Loucy (cell line): ENCODE data around the gene FXYD3.
A peak's percentile ranks its signal among the peaks of the same experiment; 100 is the strongest.

Experiments
- H2AFZ ChIP-seq: fragments of 200-600 bp; sonication (generic); 2 replicates; pipeline ENCODE4 v1.6.0; 2016; ENCODE audit warnings: antibody characterized with exemption, mild to moderate bottlenecking, low read length, moderate library complexity
- H3F3A ChIP-seq: fragments of 200-600 bp; 2 replicates; pipeline ENCODE4 v1.6.0; 2016; ENCODE audit warnings: antibody characterized with exemption, low read depth, mild to moderate bottlenecking
- H3K27me3 ChIP-seq: fragments of 200-600 bp; sonication (generic); 2 replicates; pipeline ENCODE4 v1.6.1; 2014; ENCODE audit warnings: low read length, mild to moderate bottlenecking; ENCODE audit not compliant: insufficient read depth, poor library complexity, severe bottlenecking
- H3K36me3 ChIP-seq: fragments of 200-600 bp; sonication (generic); 2 replicates; pipeline ENCODE4 v1.6.1; 2016; ENCODE audit warnings: low read length; ENCODE audit not compliant: insufficient read depth
- H3K4me1 ChIP-seq: fragments of 200-600 bp; sonication (generic); 2 replicates; pipeline ENCODE4 v1.5.1; 2014; ENCODE audit warnings: low read length, mild to moderate bottlenecking; ENCODE audit not compliant: insufficient read depth, poor library complexity, severe bottlenecking
- H3K4me2 ChIP-seq: fragments of 200-600 bp; sonication (generic); 2 replicates; pipeline ENCODE4 v1.6.0; 2014; ENCODE audit warnings: antibody characterized with exemption, low read length, low read depth, mild to moderate bottlenecking; ENCODE audit not compliant: poor library complexity, severe bottlenecking
- H3K4me3 ChIP-seq: fragments of 200-600 bp; sonication (generic); 2 replicates; pipeline ENCODE4 v1.5.1; 2014; ENCODE audit warnings: low read length, mild to moderate bottlenecking, mixed read lengths; ENCODE audit not compliant: poor library complexity, severe bottlenecking
- H3K79me2 ChIP-seq: fragments of 200-600 bp; sonication (generic); 2 replicates; pipeline ENCODE4 v1.6.1; 2014; ENCODE audit warnings: low read length; ENCODE audit not compliant: insufficient read depth
- H3K9ac ChIP-seq: fragments of 200-600 bp; sonication (generic); 2 replicates; pipeline ENCODE4 v1.6.0; 2014; ENCODE audit warnings: mild to moderate bottlenecking, low read depth, low read length, moderate library complexity; ENCODE audit not compliant: poor library complexity, severe bottlenecking
- H3K9me2 ChIP-seq: fragments of 200-600 bp; sonication (generic); replicated peaks from 2 replicates; pipeline ENCODE4 v1.6.1; 2016; ENCODE audit warnings: low read depth, low read length, mixed read lengths
- H3K9me3 ChIP-seq: fragments of 200-600 bp; sonication (generic); 2 replicates; pipeline ENCODE4 v1.6.1; 2014; ENCODE audit warnings: mild to moderate bottlenecking, antibody characterized with exemption, low read length, low read depth; ENCODE audit not compliant: insufficient read depth
- H4K20me1 ChIP-seq: fragments of 200-600 bp; sonication (generic); 2 replicates; pipeline ENCODE4 v1.6.0; 2014; ENCODE audit warnings: antibody characterized with exemption, low read length, mild to moderate bottlenecking; ENCODE audit not compliant: insufficient read depth, poor library complexity, severe bottlenecking
- CTCF ChIP-seq: fragments of 200-600 bp; sonication (generic); conservative IDR thresholded peaks from 2 replicates; pipeline ENCODE4 v1.5.1; 2014; ENCODE audit warnings: mild to moderate bottlenecking, antibody characterized with exemption, low read length
- EZH2phosphoT487 ChIP-seq: fragments of 200-600 bp; IDR thresholded peaks from 2 replicates; pipeline ENCODE4 v1.6.1; 2018; ENCODE audit warnings: antibody characterized with exemption, mild to moderate bottlenecking, moderate library complexity, borderline replicate concordance

FXYD3 gene

DNA sequence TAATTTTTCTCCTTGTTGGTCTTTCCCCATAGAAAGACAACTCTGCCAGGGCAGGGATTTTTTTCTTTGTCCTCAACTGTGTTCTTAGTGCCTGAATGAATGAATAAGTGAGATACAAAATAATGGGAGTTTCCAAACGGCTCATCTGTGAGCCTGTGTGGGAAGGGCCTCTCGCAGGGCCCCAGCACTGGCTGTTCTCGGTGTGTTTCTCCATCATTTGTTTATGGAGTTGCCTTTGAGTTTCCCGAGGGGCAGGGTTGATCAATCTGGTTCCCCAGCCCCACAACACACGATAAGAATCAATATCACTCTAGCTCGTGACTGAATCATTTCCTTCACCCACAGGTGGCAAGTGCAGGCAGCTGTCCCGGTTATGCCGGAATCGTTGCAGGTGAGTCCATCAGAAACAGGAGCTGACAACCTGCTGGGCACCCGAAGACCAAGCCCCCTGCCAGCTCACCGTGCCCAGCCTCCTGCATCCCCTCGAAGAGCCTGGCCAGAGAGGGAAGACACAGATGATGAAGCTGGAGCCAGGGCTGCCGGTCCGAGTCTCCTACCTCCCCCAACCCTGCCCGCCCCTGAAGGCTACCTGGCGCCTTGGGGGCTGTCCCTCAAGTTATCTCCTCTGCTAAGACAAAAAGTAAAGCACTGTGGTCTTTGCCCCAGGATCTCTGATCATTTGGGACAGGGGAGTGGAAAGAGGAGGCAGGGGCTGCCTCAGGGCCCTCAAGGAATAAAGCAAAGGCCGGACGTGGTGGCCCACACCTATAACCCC is 53.8 kb downstream of the FXYD3 start:
- H3K9ac ChIP-seq: no peak overlapping the region
- peaks cover 7% of the 10 kb centered on the region; the same call in 1 of the 2 replicates for H3K9me3 ChIP-seq
- peaks cover 9% of the 10 kb centered on the region; the same call in 1 of the 2 replicates for H3F3A ChIP-seq
- H3K9me2 ChIP-seq: no peaks in the 10 kb centered on the region
- TF ChIP-seq CTCF (no peak), EZH2phosphoT487 (no peak)
- no peaks in the 10 kb centered on the region for H3K27me3 ChIP-seq
- H3K4me2 ChIP-seq: no peak overlapping the region
- H2AFZ ChIP-seq: no peak overlapping the region
- peaks cover 37% of the 10 kb centered on the region for H3K4me1 ChIP-seq
- no peak overlapping the region for H3K4me3 ChIP-seq
- no peaks in the 10 kb centered on the region for H4K20me1 ChIP-seq
- H3K36me3 ChIP-seq: peaks cover 46% of the 10 kb centered on the region
- no peaks in the 10 kb centered on the region for H3K79me2 ChIP-seq

DNA sequence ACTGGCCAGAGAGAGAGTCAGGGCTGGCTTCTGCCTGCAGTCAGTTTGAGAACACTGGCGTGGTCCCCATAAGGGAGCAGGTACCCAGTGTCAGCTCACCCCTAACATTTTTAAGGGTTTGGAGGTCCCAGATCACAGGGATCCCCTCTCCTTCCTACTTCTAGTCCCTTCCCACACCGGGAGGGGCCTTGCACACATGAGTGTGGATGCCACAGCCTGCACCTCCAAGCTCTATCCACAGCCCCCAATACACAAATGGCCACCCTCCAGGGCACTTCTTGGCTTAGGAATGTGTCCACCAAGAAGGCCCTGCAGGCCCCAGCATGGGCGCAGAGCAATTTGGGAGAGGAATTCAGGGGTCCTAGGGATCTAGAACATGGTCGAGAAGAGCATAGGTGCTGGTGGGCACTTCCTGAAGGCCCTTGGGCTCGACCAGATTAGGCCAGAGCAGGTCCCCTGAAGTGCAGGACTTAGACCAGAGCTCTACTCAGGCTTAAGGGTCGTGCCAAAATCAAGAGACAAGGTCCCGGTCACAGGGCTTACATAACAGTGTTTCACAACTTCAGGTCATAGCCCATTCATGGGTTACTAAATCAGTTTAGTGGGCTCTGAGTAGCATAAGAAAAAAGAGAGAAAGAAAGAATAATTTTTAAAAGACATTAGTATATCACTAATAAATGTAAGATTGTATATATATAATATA is 54.9 kb downstream of the FXYD3 start:
- peaks cover 37% of the 10 kb centered on the region for H3K4me1 ChIP-seq
- TF ChIP-seq CTCF: no peak
- no peak for TF ChIP-seq EZH2phosphoT487

DNA sequence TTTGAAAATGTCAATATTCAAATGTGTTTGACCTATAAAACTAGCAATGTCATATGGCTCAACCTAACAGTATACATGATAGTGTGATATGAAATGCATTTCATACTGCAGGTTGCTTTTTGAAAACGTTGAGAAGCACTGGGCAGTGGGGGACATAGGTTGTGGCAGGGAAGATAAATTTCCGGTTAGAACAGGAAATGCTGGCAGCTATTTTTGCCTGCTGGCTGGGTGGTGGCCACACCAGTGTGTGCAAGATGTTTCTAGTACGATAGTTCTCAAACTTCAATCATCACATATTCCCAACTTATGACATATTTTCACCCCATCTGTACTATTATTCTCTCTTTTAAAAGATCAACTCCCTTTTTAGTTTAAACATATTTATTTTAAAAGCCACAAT is 56.1 kb downstream of the FXYD3 start:
- peak overlapping the region; percentile 51 for H3K9ac ChIP-seq
- no peaks in the 10 kb centered on the region for H4K20me1 ChIP-seq
- H3K4me1 ChIP-seq: peaks cover 29% of the 10 kb centered on the region
- H3K79me2 ChIP-seq: no peaks in the 10 kb centered on the region
- H3K4me3 ChIP-seq: peak overlapping the region; percentile 40
- H3K9me2 ChIP-seq: no peaks in the 10 kb centered on the region
- H3K27me3 ChIP-seq: no peaks in the 10 kb centered on the region
- no peaks in the 10 kb centered on the region for H3K9me3 ChIP-seq
- H3K4me2 ChIP-seq: peak overlapping the region; percentile 61
- H3F3A ChIP-seq: peaks cover 8% of the 10 kb centered on the region; the same call in 1 of the 2 replicates
- TF ChIP-seq EZH2phosphoT487 (no peak), CTCF (no peak)
- no peak overlapping the region for H2AFZ ChIP-seq
- peaks cover 23% of the 10 kb centered on the region; the same call in 1 of the 2 replicates for H3K36me3 ChIP-seq

More for the DNA sequence above, 54.9 kb downstream of the FXYD3 start:
- H3K27me3 ChIP-seq: no peaks in the 10 kb centered on the region
- H3K79me2 ChIP-seq: no peaks in the 10 kb centered on the region
- H4K20me1 ChIP-seq: no peaks in the 10 kb centered on the region
- H3F3A ChIP-seq: peaks cover 9% of the 10 kb centered on the region; the same call in 1 of the 2 replicates
- H3K4me2 ChIP-seq: no peak overlapping the region
- H3K9ac ChIP-seq: no peak overlapping the region
- no peaks in the 10 kb centered on the region for H3K9me2 ChIP-seq
- no peak overlapping the region for H2AFZ ChIP-seq
- H3K9me3 ChIP-seq: peaks cover 7% of the 10 kb centered on the region; the same call in 1 of the 2 replicates
- H3K4me3 ChIP-seq: no peak overlapping the region
- peaks cover 35% of the 10 kb centered on the region for H3K36me3 ChIP-seq
